RWPE2 (cell line): ENCODE data around the gene LCK.
A peak's percentile ranks its signal among the peaks of the same experiment; 100 is the strongest.

ENCODE experiments used
- ATAC-seq: fragments of 200-7000 bp; cut with Tn5 transposase; 3 replicates; pipeline ENCODE4 v1.9.1; 2021; ENCODE audit warnings: low read depth
- DNase-seq: peaks from one replicate; pipeline ENCODE4 v3.0.0-alpha.2; 2020; ENCODE audit warnings: low spot score
- H3K27ac ChIP-seq: fragments of 450-650 bp; 2 replicates; pipeline ENCODE4 v1.5.1; 2017; ENCODE audit warnings: mild to moderate bottlenecking; ENCODE audit not compliant: poor library complexity, severe bottlenecking
- H3K27me3 ChIP-seq: fragments of 250-450 bp; sonication (Bioruptor Pico); 2 replicates; pipeline ENCODE4 v1.5.1; 2021; ENCODE audit warnings: mild to moderate bottlenecking, moderate library complexity; ENCODE audit not compliant: insufficient read depth, poor library complexity, severe bottlenecking
- H3K36me3 ChIP-seq: fragments of 250-450 bp; sonication (Bioruptor Pico); 2 replicates; pipeline ENCODE4 v1.5.1; 2020; ENCODE audit warnings: low read depth, mild to moderate bottlenecking, moderate library complexity
- H3K4me1 ChIP-seq: fragments of 250-450 bp; sonication (Bioruptor Pico); 2 replicates; pipeline ENCODE4 v1.5.1; 2021; ENCODE audit warnings: mild to moderate bottlenecking, moderate library complexity; ENCODE audit not compliant: insufficient read depth, poor library complexity, severe bottlenecking
- H3K4me3 ChIP-seq: fragments of 250-450 bp; sonication (Bioruptor Pico); 2 replicates; pipeline ENCODE4 v1.5.1; 2021; ENCODE audit warnings: mild to moderate bottlenecking, moderate library complexity; ENCODE audit not compliant: severe bottlenecking
- H3K9me3 ChIP-seq: fragments of 250-450 bp; sonication (Bioruptor Pico); 2 replicates; pipeline ENCODE4 v1.5.1; 2021; ENCODE audit warnings: mild to moderate bottlenecking, moderate library complexity; ENCODE audit not compliant: severe bottlenecking
- TF ChIP-seq, protein P1 (sequence below): fragments of 450-650 bp; IDR thresholded peaks from one replicate; pipeline ENCODE4 v1.5.1; 2017; ENCODE audit warnings: mild to moderate bottlenecking, moderate library complexity; ENCODE audit not compliant: poor library complexity, severe bottlenecking

LCK gene

GRCh38 chr1:32220746-32221580, 30.1 kb upstream of the LCK start:
- Histone ChIP-seq H3K4me3 (peak overlapping the region; percentile 91), H3K36me3 (peaks cover 58% of the 10 kb centered on the region), H3K27ac (peak overlapping the region; percentile 51), H3K4me1 (peaks cover 9% of the 10 kb centered on the region), H3K9me3 (no peaks in the 10 kb centered on the region), H3K27me3 (no peaks in the 10 kb centered on the region)
- TF ChIP-seq, protein P1, sequence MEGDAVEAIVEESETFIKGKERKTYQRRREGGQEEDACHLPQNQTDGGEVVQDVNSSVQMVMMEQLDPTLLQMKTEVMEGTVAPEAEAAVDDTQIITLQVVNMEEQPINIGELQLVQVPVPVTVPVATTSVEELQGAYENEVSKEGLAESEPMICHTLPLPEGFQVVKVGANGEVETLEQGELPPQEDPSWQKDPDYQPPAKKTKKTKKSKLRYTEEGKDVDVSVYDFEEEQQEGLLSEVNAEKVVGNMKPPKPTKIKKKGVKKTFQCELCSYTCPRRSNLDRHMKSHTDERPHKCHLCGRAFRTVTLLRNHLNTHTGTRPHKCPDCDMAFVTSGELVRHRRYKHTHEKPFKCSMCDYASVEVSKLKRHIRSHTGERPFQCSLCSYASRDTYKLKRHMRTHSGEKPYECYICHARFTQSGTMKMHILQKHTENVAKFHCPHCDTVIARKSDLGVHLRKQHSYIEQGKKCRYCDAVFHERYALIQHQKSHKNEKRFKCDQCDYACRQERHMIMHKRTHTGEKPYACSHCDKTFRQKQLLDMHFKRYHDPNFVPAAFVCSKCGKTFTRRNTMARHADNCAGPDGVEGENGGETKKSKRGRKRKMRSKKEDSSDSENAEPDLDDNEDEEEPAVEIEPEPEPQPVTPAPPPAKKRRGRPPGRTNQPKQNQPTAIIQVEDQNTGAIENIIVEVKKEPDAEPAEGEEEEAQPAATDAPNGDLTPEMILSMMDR, result no peak
- no peak for ATAC-seq
- no peak for DNase-seq

- TF ChIP-seq, protein P1, result no peak
Measured at GRCh38 chr1:32221581-32221979, 29.5 kb upstream of the LCK start.

GRCh38 chr1:32221980-32222755, 28.9 kb upstream of the LCK start, which contains the start of the genes EIF3I and TMEM234:
Gene EIF3I, plus strand, starts transcription at chr1:32222407. Its CDS starts 35 bp downstream, at chr1:32222442.
Gene TMEM234, minus strand, starts transcription at chr1:32222353. Its CDS starts 31 bp downstream, at chr1:32222322.
- TF ChIP-seq, protein P1, result no peak
- H3K4me3 ChIP-seq, result peak within 1 kb of the TSS; percentile 91
- H3K27me3 ChIP-seq, result no peaks in the 10 kb centered on the region
- no peaks in the 10 kb centered on the region for H3K9me3 ChIP-seq
- DNase-seq, result peak; percentile 88
- peak; percentile 90 for ATAC-seq
- peak within 1 kb of the TSS; percentile 51 for H3K27ac ChIP-seq
- H3K36me3 ChIP-seq, result peaks cover 55% of the 10 kb centered on the region
- H3K4me1 ChIP-seq, result peaks cover 3% of the 10 kb centered on the region

More at GRCh38 chr1:32221581-32221979, 29.5 kb upstream of the LCK start:
- no peak for DNase-seq
- Histone ChIP-seq H3K36me3 (peaks cover 56% of the 10 kb centered on the region), H3K27me3 (no peaks in the 10 kb centered on the region), H3K4me1 (peaks cover 3% of the 10 kb centered on the region), H3K9me3 (no peaks in the 10 kb centered on the region), H3K27ac (peak overlapping the region; percentile 51), H3K4me3 (peak overlapping the region; percentile 91)
- ATAC-seq, result no peak

DNA sequence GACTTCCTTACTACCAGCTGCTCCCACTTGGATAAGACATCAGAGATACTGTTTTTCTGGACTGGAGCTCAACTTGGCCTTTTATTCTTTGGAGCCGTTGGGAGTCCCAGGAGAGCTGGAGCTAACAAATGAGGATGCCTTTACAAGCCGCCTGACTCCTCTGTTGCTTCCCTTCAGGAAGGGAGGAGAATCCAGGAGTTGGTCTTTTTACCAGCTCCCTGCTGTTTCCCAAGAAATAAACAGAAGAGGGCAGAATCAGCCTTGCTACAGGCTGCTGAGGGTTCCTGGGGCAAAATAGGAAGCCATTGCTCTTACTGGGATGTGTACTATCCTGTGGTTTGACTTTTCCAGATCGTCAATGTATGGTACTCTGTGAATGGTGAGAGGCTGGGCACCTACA, 27.4 kb upstream of the LCK start:
- ATAC-seq (no peak), DNase-seq (no peak)
- Histone ChIP-seq H3K27me3 (no peaks in the 10 kb centered on the region), H3K27ac (peak overlapping the region; percentile 51), H3K36me3 (peaks cover 62% of the 10 kb centered on the region), H3K9me3 (no peaks in the 10 kb centered on the region), H3K4me3 (no peak overlapping the region), H3K4me1 (peaks cover 3% of the 10 kb centered on the region)
- TF ChIP-seq, protein P1, result no peak
